GM18498 (cell line): ENCODE data around the gene HTT-AS.

Experiments
- ATAC-seq: cut with Tn5 transposase; IDR thresholded peaks from one replicate; pipeline ENCODE4 v1.9.1; 2021; ENCODE audit warnings: mild to moderate bottlenecking, moderate library complexity; ENCODE audit not compliant: unreplicated experiment

The HTT-AS gene

DNA sequence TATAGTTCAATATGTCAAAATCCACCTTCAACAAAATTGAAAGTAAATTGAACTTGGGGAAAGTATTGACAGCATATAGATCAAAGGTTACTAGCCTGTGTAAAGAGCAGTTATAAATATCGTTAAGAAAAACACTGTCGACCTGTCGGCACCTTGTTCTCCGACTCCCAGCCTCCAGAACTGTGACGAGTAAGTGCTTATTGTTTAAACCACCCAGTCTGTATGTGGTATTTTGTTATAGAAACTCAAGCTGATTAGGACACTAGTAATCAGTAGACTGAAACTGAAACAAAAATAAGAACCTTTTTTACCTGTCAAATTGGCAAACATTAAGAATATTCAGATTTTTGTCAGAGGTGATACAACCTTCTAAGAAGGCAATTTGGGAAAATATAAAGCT, 17.1 kb upstream of the HTT-AS start:
- no peak for ATAC-seq

DNA sequence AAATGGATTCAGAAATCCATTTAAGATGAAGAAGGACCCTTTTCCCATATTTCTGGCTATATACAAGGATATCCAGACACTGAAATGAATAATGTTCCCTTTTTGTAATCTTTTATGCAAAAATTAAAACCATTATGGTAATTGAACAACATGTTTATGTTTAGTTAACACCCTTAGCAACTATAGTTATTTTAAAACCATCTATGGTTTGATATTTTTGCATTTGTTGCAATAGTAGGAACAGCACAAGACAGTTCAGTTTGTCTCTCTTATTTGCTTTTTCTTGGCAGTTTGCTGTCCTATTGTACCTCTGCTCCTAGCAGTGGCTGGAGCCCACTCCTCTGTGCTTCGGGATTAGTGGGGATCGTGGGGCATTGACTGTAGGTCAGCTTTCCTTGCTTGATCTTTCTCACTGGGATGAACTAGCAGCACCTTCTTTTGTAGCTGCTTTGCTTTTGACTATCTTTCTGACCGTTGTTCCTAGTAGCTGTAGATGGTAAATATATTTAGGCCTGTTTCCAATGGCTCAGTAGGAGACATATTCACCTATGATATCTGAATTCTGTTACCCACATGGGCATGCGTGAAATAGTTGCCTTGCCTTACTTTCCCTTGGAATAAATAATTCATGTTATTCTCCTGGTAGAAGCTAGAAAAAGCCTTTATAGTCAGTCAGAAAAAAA, 12.9 kb upstream of the HTT-AS start:
- no peak for ATAC-seq

DNA sequence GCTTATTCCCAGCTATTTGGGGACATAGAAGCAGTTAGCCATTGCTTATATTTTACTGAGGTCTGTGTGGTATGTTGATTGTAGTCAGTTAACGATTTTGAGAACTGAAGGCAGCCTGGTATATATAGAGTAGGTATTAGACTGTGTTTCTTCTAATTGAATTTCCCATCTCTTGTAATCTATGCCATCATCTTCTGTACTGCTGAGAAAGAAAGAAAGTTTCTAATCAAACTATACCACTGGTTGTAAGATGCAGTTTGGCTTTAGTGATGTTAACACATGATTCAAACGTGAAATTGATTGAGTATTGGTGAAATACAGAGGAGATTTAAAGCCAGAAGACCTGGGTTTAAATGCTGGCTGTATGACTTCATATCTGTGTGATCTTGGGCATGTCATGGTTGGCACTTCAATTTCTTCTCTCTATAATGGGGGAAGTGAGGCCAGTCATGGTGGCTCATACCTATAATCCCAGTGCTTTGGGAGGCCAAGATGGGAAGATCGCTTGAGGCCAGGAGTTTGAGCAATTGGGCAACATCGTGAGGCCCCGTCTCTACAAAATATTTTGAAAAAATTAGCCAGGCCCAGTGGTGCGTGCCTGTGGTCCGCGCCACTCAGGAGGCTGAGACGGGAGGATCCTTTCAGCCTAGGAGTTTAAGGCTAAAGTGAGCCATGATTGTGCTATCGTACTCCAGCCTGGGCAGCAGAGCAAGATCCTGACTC, 11.8 kb upstream of the HTT-AS start:
- peak; percentile 9 for ATAC-seq

DNA sequence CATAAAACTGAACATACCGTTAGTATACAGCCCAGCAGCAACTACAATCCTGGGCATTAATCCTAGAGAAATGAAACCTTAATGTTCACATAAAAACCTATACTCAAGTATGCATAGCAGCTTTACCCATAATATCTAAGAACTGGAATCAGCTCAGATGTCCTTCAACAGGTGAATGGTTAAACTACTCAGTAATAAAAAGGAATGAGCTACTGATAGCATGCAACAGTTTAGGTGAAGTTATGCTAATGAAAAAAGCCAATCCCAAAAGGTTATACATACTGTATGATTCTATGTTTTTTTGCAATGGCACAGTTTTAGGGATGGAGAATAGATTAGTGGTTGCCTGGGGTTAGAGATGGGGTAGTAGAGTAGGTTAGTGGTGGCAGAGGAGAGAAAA, 9.4 kb upstream of the HTT-AS start:
- ATAC-seq, result no peak

DNA sequence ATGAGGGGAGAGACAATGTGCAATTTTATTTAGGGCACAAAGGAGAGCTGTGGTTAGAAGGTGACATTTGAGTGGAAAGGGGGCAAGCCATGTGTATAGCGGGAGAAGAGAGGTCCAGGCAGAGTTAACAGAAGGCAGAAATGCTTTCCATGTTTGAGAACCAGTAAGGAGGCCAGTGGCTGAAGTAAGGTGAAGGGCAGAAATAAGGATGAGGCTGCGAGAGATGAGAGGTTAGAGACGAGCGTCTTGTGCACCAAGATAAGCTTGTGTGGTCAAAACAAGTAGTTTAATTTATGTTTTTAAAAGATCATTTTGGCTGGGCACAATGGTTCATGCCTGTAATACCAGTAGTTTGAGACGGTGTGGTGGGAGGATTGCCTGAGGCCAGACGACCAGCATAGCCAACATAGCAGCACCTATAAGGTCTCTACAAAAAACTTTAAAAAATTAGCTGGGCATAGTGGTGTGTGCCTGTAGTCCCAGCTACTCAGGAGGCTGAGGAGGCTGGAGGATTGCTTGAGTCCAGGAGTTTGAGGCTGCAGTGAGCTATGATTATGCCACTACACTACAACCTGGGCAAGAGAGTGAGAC, 8.7 kb upstream of the HTT-AS start:
- no peak for ATAC-seq

DNA sequence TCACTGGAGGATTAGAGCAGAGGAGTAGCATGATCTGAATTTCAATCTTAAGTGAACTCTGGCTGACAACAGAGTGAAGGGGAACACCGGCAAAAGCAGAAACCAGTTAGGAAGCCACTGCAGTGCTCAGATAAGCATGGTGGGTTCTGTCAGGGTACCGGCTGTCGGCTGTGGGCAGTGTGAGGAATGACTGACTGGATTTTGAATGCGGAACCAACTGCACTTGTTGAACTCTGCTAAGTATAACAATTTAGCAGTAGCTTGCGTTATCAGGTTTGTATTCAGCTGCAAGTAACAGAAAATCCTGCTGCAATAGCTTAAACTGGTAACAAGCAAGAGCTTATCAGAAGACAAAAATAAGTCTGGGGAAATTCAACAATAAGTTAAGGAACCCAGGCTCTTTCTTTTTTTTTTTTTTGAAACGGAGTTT, 5.4 kb upstream of the HTT-AS start:
- no peak for ATAC-seq

DNA sequence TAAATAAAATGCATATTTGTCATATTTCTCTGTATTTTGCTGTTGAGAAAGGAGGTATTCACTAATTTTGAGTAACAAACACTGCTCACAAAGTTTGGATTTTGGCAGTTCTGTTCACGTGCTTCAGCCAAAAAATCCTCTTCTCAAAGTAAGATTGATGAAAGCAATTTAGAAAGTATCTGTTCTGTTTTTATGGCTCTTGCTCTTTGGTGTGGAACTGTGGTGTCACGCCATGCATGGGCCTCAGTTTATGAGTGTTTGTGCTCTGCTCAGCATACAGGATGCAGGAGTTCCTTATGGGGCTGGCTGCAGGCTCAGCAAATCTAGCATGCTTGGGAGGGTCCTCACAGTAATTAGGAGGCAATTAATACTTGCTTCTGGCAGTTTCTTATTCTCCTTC, 3.5 kb upstream of the HTT-AS start:
- peak; percentile 32 for ATAC-seq

DNA sequence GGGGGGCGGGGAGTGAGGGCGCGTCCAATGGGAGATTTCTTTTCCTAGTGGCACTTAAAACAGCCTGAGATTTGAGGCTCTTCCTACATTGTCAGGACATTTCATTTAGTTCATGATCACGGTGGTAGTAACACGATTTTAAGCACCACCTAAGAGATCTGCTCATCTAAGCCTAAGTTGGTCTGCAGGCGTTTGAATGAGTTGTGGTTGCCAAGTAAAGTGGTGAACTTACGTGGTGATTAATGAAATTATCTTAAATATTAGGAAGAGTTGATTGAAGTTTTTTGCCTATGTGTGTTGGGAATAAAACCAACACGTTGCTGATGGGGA, 1.3 kb upstream of the HTT-AS start:
- ATAC-seq, result no peak

DNA sequence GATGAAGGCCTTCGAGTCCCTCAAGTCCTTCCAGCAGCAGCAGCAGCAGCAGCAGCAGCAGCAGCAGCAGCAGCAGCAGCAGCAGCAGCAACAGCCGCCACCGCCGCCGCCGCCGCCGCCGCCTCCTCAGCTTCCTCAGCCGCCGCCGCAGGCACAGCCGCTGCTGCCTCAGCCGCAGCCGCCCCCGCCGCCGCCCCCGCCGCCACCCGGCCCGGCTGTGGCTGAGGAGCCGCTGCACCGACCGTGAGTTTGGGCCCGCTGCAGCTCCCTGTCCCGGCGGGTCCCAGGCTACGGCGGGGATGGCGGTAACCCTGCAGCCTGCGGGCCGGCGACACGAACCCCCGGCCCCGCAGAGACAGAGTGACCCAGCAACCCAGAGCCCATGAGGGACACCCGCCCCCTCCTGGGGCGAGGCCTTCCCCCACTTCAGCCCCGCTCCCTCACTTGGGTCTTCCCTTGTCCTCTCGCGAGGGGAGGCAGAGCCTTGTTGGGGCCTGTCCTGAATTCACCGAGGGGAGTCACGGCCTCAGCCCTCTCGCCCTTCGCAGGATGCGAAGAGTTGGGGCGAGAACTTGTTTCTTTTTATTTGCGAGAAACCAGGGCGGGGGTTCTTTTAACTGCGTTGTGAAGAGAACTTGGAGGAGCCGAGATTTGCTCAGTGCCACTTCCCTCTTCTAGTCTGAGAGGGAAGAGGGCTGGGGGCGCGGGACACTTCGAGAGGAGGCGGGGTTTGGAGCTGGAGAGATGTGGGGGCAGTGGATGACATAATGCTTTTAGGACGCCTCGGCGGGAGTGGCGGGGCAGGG, 711 bp upstream of the HTT-AS start:
- peak; percentile 11 for ATAC-seq

DNA sequence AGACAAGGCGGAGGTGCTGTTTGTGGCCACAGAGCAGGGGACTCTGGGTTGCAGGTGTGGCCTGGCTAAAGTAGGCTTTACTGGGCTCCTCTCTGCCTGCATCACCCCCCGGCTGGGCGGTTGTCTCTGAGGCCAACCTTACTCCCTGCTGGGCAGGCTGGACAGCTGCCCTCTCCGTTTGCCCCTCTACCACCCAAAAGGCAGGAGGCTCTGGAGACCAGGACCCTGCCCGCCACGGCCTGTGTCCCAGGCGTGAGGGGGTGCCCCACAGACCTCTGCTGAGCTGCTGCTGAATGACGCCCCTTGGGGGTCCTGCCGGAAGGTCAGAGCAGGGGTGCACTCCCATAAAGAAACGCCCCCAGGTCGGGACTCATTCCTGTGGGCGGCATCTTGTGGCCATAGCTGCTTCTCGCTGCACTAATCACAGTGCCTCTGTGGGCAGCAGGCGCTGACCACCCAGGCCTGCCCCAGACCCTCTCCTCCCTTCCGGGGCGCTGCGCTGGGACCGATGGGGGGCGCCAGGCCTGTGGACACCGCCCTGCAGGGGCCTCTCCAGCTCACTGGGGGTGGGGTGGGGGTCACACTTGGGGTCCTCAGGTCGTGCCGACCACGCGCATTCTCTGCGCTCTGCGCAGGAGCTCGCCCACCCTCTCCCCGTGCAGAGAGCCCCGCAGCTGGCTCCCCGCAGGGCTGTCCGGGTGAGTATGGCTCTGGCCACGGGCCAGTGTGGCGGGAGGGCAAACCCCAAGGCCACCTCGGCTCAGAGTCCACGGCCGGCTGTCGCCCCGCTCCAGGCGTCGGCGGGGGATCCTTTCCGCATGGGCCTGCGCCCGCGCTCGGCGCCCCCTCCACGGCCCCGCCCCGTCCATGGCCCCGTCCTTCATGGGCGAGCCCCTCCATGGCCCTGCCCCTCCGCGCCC, 920 bp downstream of the HTT-AS start:
- peak; percentile 35 for ATAC-seq

DNA sequence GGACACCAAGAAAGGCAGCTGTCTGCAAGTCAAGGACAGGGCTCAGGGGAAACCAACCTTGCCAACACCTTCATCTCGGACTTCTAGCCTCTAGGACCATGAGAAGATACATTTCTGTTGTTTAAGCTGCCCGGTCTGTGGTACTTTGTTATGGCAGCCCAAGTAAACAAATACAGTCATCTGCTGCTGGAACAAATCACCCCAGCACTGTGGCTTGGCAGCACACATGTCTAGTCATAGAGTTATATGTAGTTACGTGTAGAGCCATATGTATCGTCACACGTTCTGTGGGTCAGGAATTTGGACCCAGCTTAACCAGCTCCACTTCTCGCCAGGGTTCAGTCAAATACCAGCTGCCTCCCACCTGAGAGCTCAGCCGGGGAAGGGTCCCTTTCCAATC, 2.5 kb downstream of the HTT-AS start:
- ATAC-seq, result no peak

DNA sequence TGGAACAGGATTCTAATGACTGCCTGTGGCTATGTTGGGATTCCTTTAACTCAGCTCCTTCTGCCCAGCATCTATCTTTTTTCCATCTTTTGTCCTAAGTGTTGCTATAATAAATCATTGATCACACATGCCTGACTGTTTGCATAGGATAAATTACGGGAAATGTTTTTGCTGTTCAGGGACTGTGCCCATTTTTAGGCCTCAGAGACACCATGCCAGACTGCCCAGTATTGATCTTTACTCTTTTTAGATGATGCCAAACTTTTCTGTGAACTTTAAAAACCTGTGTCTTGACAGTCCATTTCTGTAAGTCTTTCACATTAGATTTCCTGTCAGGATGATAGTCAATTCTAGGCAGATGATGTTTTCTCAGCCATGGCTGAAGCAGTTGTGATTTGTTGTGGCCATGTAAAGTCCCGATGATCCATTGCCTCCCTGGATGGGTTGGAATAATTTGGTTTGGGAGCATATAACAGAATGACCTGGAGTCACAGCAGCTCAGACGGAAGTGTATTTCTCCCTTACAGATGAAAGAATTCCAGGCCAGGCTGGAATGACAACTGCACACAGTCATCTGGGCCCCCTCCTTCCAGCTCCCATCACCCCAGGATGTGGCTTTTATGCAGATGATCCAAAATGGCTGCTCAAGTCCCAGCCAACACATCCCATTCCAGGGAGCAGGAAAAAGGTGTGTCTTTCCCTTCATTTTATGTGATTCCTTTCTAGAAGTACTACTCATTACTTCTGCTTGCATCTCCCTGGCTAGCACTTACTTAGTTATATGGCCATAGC, 3.4 kb downstream of the HTT-AS start:
- no peak for ATAC-seq

DNA sequence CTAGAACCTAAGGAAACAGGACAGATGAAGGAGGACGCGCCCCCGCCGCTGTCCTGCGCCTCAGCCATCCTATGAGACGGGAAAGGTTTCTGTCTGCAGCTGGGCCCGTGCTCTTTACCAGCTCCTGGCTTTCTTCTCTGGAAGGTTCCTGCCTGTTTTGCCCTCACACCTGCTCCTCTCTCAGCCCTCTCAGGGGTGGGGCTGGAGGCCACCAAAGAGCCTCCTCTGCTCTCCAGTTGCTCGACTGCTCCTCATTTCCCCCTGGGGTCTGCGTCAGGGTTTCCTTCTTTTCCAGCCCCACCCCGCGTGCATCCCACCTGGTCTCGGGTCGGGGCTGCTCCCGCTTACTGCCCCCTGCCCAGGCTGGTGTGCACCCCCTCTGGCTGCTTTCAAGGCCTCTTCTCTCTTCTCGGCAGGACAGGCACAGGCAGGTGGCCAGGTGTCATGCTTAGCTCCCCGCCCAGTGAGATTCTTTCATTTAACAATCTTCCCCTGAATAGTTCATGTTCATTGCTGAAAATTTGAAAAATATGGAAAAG, 4.6 kb downstream of the HTT-AS start:
- no peak for ATAC-seq

DNA sequence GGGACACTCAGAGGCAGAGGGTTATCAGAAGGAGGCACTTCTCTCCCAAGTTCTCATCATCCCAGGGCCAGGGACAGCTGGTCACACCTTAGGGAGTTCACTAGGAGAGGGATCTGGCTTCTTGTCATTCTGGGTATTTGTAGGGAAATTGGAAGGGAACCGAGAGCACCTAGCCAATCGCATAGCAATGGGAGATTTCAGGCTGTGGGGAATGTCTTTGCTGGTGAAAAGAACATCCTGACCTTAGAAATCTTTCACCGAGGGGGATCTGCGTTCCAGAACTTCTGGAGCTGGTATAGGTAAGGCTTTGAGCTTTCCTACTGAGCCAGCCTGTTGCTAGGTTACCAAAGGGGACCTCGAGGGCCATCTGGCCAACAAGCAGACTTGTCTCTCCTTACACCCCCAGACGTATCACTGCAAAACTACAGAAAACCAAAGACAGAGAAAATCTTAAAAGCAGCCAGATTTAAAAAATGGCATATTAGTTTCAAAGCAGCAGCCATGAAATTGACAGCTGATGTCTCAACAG, 6.8 kb downstream of the HTT-AS start:
- ATAC-seq, result no peak

DNA sequence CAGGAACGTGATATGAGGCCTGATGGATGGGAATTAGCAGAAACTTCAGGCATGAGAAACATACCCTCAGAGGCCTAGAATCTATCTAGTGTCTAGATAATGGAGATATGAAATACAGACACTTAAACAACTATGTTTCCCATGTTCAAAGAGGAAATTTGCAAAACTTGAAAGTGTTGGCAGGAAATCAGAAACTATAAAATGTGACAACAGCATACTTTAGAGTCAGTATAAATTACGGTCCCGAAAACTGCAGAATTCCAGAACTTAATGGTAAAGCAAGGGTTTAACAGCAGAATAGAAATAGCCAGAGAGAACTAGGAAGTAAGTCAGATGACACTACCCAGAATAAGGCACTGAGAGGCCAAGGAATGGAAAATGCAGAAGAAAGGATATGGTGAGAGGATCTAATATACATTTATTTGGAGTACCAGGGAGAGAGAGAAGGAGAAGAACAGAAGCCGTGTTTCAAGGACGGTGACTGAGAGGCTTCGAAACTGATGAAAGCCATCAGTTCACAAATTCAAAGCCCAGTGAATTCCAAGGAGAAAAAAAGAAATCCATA, 7.4 kb downstream of the HTT-AS start:
- no peak for ATAC-seq

DNA sequence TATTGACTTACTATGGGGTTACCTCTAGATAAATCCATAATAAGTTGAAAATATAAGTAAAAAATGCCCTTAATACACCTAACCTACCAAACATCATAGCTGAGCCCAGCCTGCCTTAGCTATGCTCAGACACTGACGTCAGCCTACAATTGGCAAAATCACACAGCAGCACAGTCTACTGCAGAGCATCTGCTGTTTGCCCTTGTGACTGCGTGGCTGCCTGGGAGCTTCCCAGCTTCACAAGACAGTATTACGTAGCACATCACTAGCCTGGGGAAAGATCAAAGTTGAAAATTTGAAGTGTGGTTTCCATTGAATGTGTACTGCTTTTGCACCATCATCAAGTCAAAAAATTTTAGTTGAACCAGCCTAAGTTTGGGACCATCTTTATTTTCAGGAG, 8.8 kb downstream of the HTT-AS start:
- no peak for ATAC-seq

DNA sequence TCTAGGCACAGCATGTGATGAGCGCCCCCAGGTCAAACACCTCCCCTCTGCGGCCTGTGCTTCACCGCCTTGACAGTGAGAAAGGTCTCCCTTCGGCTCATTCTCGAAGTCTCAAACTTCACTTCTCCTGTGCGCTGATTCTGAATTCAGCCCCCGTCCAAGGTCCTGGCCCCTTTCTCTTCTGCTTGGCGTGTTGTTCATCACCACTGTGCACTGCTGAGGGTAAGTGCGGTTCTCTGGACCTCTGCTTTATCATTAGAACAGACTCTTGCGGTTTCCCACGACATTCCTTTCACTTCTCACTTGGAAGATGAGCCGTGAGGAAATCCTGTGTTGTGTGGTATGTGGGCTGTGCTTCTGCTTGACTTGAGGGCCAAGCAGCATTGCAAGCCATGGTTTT, 11.9 kb downstream of the HTT-AS start:
- no peak for ATAC-seq

DNA sequence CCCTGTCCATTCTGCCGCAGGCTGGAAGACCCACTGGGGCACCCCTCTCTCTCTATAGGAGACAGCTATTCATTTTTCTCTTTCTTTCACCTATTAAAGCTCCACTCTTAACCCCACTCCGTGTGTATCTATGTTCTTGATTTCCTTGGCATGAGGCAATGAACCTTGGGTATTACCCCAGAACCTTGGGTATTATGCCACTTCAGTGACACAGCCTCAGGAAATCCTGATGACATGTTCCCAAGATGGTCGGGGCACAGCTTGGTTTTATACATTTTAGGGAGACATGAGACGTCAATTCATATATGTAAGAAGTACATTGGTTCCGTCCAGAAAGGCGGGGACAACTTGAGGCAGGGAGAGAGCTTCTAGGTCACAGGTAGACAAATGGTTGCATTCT, 13.4 kb downstream of the HTT-AS start:
- ATAC-seq, result no peak

DNA sequence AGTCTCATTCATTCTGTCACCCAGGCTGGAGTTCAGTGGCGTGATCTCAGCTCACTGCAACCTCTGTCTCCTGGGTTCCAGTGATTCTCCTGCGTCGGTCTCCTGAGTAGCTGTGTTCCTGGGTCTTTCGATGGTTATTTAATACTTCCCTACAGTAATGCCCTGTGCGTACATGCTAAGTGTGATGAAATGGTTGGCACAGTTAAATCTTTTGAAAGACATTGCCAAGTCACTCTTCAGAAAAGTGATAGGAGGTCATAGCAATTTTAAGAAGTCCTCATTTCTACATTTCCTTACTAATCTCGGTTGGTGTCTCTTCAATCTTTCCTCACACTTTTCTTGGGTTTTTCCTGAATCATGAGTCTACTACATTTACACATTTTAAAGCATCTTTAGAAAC, 14.4 kb downstream of the HTT-AS start:
- no peak for ATAC-seq
